Astrocyte of the spinal cord (primary cell): ENCODE results near the gene ACTR3C.
"Not testable (repeated sequence)": the region's sequence is repeated elsewhere in the genome, so short reads cannot be mapped to it uniquely, and the experiment has no call there.

Experiments used
- DNase-seq: peaks from one replicate; pipeline ENCODE4 v3.0.0; 2011; ENCODE audit warnings: low read depth, low spot score
- H3K4me3 ChIP-seq: 2 replicates; pipeline ENCODE4 v1.5.1; 2011; ENCODE audit warnings: low read depth, mild to moderate bottlenecking, low read length, moderate library complexity
- CTCF ChIP-seq: IDR thresholded peaks from 2 replicates; pipeline ENCODE4 v1.5.1; 2012; ENCODE audit warnings: low read depth, mild to moderate bottlenecking, low read length, inconsistent platforms
- in situ Hi-C: cut with HindIII; loops from 2 replicates; pipeline ENCODE4 v1.10.0; 2017; ENCODE audit warnings: low sequenced_read_pairs

ACTR3C gene

GRCh38 chr7:150285849-150286754, 37.2 kb downstream of the ACTR3C start:
- peak; percentile 41 for TF ChIP-seq CTCF
- DNase-seq, in situ Hi-C loops, H3K4me3 ChIP-seq: not testable (repeated sequence)

GRCh38 chr7:150283608-150284007, 39.7 kb downstream of the ACTR3C start:
- H3K4me3 ChIP-seq, in situ Hi-C loops, DNase-seq: not testable (repeated sequence)

GRCh38 chr7:150283111-150283510, 40.2 kb downstream of the ACTR3C start:
- H3K4me3 ChIP-seq, DNase-seq, in situ Hi-C loops: not testable (repeated sequence)

- DNase-seq, H3K4me3 ChIP-seq, in situ Hi-C loops: not testable (repeated sequence)
Observed at GRCh38 chr7:150281681-150282403, 41.5 kb downstream of the ACTR3C start.

GRCh38 chr7:150278383-150278782, 45.0 kb downstream of the ACTR3C start:
- DNase-seq, in situ Hi-C loops, H3K4me3 ChIP-seq: not testable (repeated sequence)

DNA sequence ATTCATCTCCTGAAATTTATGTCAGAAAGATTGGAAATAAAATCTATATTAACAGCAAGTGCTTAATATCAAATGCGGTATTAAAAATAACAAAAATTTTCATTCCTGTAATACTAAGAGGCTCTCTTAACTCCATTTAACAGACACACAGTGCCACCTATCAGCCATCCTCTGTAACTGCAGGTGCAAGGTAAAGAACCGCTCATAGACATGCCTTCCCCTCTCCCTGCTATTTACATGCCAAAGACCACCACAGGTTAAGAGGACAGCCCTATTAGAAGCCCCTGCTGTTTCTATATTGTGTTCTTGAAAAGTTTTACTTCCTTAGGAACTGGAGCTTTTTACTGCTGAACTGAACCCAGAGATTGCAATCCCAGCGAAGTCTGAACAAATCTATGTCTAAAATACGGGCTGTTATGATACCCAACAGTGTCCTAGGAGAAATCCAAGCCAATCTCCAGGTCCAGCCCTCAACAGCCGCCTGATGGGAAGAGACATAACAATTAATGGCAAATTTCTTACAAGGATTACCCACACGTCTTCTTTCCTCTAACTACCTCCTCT, 47.1 kb downstream of the ACTR3C start:
- peak; percentile 61 for TF ChIP-seq CTCF
- H3K4me3 ChIP-seq, in situ Hi-C loops: not testable (repeated sequence)
- peak; percentile 16 for DNase-seq

- H3K4me3 ChIP-seq, in situ Hi-C loops, DNase-seq: not testable (repeated sequence)
Observed at GRCh38 chr7:150271898-150272297, 51.4 kb downstream of the ACTR3C start.

DNA sequence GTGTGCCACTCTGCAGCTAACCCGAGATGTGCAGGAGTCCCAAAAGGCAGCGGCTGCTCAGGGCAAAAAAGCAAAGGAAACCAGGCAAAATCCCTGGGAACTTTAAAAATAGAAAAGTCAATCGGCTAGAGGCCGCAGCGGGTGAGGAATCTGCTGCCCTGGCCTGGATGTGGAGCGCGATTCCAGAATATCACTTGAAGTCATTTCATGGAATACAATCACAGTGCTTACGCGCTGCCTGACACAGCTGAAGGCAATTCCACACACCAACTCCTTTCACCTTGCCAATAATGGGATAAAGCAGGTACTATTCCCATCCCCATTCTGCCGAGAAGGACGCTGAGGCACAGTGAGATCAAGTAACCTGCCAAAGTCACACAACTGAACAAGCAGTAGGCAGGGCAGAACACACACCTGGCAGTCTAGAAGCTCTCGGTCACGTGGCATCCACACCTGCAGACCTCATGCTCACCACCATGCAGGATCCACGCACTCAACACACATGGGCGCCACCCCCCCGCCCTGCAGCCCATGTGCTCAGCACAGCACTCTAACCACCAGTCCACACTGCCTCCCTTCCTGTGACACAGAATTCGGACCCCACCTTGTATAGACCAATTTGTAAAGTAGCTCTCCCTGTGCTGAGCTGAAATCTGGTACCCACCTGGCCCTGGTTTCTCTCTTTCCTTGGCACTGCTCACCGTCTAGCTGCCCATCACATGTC, 53.1 kb downstream of the ACTR3C start:
- DNase-seq, in situ Hi-C loops, H3K4me3 ChIP-seq: not testable (repeated sequence)

- in situ Hi-C loops, DNase-seq, H3K4me3 ChIP-seq: not testable (repeated sequence)
Observed at GRCh38 chr7:150268798-150269197, 54.5 kb downstream of the ACTR3C start.

- H3K4me3 ChIP-seq, DNase-seq, in situ Hi-C loops: not testable (repeated sequence)
Observed at GRCh38 chr7:150268287-150268686, 55.1 kb downstream of the ACTR3C start.

DNA sequence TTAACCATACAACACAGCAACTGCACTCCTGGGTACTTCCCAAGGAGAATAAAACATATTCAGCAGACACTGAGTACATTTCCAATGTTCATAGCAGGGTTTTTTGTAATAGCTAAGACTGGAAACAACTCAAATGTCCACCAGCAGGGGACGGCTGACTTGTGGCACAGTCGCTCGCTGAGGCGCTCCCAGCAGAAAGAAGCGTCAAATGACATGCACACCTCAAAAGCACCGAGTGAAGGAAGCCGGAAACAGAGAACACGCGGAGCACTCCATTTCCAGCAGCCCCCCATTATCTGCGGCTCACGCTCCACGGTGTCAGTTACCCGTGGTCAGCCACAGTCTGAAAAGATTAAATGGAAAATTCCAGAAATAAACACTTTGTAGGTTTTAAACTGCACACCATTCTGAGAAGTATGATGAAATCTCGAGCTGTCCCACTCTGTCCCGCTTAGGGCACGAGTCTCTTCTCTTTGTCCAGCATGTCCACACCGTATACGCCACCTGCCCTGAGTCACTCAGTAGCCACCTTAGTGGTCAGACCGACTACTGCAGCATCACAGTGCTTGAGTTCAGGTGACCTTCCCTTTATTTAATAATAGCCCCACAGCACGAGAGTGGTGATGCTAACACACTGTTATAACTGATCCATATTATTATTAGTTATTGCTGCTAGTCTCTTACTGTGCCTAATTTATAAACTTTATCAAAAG, 56.2 kb downstream of the ACTR3C start:
- in situ Hi-C loops, DNase-seq: not testable (repeated sequence)

GRCh38 chr7:150262656-150263055, 60.7 kb downstream of the ACTR3C start:
- H3K4me3 ChIP-seq, DNase-seq, in situ Hi-C loops: not testable (repeated sequence)

More for the DNA sequence above, 56.2 kb downstream of the ACTR3C start:
- H3K4me3 ChIP-seq = not testable (repeated sequence)

DNA sequence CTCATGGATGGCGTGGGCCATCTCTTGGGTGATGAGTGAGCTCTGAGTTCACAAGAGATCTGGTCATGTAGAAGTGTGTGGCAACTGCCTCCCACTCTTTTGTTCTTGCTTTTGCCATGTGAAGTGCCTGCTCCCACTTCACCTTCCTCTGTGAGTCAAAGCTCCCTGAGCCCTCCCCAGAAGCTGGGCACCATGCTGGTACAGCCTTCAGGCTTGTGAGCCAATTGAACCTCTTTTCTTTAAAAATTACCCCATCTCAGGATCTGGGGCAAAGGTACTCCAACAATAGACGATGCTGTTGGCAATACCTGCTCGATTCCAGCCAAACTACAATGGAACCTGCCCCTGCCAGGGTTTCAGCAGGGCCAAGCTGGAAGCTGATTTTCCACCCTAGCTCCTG, 75.6 kb downstream of the ACTR3C start:
- H3K4me3 ChIP-seq, DNase-seq, in situ Hi-C loops: not testable (repeated sequence)

DNA sequence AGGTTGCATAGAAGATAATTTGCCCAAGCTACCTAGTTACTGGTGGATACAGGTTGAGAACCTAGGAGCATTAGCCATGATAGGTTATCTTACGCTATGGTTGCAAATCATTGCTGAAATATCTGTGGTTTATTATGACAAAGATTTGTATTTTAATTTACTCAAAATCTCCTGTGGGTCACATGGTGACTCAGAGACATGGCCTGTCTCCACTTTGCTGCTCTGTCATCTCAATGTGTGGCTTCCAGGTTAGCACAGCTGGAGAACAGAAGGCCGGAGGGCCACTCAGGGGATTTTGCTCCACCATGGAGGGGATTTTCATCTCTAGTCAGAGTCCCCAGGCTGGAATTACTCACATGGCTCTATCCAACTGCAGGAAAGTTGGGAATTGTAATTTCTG, 78.1 kb downstream of the ACTR3C start:
- in situ Hi-C loops, H3K4me3 ChIP-seq, DNase-seq: not testable (repeated sequence)
